HFFc6 (cell line): ENCODE results near the gene LSP1. TPM values are rescaled to one million over a fixed set of nuclear protein-coding genes. Genes with fewer than 3 reads are reported as not detected.

Experiments
- DNase-seq: peaks from one replicate; pipeline ENCODE4 v3.0.0-alpha.2; 2018
- H3K27ac Mint-ChIP-seq: 2 replicates; pipeline ENCODE4 v1.8.0; 2020; ENCODE audit warnings: mild to moderate bottlenecking, mixed read lengths
- H3K27me3 Mint-ChIP-seq: 2 replicates; pipeline ENCODE4 v1.8.0; 2021; ENCODE audit warnings: mild to moderate bottlenecking, moderate library complexity, mixed read lengths; ENCODE audit not compliant: insufficient read depth
- H3K36me3 Mint-ChIP-seq: 2 replicates; pipeline ENCODE4 v1.8.0; 2021; ENCODE audit warnings: low read depth, mixed read lengths
- H3K4me1 Mint-ChIP-seq: 2 replicates; pipeline ENCODE4 v1.8.0; 2020; ENCODE audit warnings: low read depth, mixed read lengths
- H3K4me3 Mint-ChIP-seq: 2 replicates; pipeline ENCODE4 v1.8.0; 2020; ENCODE audit warnings: mild to moderate bottlenecking, moderate library complexity, mixed read lengths
- H3K9me3 Mint-ChIP-seq: 2 replicates; pipeline ENCODE4 v1.8.0; 2020; ENCODE audit warnings: mild to moderate bottlenecking, mixed read lengths
- total RNA-seq, 6 experiments: library from RNA; stranded (reverse); fragmentation: NEBNext Ultra II Directional; extraction: Animal tissue kit (Norgen Biotek cat#: 25700); gene quantifications; 2 replicates in 1 of 6; 3 replicates in 5 of 6; pipeline ENCODE4 v1.2.3, GENCODE V29; 2021
- TF ChIP-seq, protein P1 (sequence below): fragments of 200-600 bp; sonication (generic); IDR thresholded peaks from 2 replicates; pipeline ENCODE4 v1.5.0; 2021; ENCODE audit warnings: antibody characterized with exemption, mild to moderate bottlenecking

Gene LSP1
- total RNA-seq, 6 experiments from 2014 or later: 0.18 to 2.6 (median 0.27) TPM; not detected in 2

DNA sequence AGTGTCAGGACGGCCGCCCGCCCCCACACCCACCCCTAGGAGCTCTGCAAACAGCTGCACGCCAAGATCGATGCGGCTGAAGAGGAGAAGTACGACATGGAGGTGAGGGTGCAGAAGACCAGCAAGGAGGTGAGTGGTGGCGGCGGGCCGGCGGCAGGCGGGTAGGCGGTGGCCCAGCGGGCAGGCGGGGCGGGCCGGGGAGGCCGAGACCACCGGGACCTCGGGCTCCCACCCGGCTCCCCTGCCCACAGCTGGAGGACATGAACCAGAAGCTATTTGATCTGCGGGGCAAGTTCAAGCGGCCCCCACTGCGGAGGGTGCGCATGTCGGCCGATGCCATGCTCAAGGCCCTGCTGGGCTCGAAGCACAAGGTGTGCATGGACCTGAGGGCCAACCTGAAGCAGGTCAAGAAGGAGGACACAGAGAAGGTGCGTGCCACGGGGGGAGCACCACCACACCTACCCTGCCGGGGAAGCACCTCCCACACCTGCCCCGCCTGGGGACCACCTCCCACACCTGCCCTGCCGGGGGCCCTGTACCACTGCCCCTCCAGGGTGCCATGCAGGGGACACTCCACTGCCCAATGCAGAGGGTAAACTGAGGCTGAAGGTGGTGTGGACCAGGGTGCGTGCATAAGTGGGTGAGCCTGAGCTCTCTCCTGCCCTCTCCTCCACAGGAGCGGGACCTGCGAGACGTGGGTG, 12.0 kb upstream of the LSP1 start:
- no peak overlapping the region for H3K4me3 Mint-ChIP-seq
- H3K27me3 Mint-ChIP-seq: peaks cover 17% of the 10 kb centered on the region
- no peak overlapping the region for H3K27ac Mint-ChIP-seq
- TF ChIP-seq, protein P1, sequence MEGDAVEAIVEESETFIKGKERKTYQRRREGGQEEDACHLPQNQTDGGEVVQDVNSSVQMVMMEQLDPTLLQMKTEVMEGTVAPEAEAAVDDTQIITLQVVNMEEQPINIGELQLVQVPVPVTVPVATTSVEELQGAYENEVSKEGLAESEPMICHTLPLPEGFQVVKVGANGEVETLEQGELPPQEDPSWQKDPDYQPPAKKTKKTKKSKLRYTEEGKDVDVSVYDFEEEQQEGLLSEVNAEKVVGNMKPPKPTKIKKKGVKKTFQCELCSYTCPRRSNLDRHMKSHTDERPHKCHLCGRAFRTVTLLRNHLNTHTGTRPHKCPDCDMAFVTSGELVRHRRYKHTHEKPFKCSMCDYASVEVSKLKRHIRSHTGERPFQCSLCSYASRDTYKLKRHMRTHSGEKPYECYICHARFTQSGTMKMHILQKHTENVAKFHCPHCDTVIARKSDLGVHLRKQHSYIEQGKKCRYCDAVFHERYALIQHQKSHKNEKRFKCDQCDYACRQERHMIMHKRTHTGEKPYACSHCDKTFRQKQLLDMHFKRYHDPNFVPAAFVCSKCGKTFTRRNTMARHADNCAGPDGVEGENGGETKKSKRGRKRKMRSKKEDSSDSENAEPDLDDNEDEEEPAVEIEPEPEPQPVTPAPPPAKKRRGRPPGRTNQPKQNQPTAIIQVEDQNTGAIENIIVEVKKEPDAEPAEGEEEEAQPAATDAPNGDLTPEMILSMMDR: no peak
- H3K9me3 Mint-ChIP-seq: no peaks in the 10 kb centered on the region
- H3K4me1 Mint-ChIP-seq: no peaks in the 10 kb centered on the region; the same call in 1 of the 2 replicates
- no peak for DNase-seq
- no peaks in the 10 kb centered on the region for H3K36me3 Mint-ChIP-seq

DNA sequence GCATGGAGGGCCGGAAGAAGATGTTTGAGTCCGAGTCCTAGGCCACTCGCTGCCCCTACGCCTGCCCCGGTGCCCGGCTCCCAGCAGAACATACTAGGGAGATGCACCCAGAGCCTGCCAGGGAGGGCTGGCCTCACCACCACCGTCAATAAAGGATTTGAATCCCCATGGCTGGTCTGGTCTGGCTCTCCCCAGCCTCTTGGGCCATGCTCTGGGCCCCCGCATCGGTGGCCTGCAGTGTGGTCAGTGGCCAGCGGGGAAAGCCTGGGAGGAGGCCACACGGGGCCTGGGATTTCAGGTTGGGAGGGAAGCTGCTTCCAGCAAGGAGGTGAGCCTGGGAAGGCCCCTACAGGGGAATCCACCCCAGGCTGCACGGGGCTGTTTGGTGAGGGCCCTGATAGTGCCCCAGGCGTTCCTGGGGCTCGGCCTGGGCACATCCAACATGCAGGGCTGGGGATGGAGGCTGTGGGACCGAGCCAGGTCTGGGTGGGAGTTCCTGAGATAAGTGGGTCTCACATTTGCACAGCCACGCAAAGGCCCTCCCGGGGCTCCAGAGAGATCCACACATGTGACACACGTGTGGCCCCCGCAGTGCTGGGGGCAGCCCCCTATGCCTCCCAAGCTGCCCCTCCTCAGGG, 11.3 kb upstream of the LSP1 start:
- DNase-seq: no peak
- Mint-ChIP-seq H3K4me1 (no peaks in the 10 kb centered on the region; the same call in 1 of the 2 replicates), H3K27me3 (peaks cover 20% of the 10 kb centered on the region), H3K27ac (no peak overlapping the region), H3K4me3 (no peak overlapping the region), H3K36me3 (no peaks in the 10 kb centered on the region), H3K9me3 (no peaks in the 10 kb centered on the region)
- TF ChIP-seq, protein P1: no peak

DNA sequence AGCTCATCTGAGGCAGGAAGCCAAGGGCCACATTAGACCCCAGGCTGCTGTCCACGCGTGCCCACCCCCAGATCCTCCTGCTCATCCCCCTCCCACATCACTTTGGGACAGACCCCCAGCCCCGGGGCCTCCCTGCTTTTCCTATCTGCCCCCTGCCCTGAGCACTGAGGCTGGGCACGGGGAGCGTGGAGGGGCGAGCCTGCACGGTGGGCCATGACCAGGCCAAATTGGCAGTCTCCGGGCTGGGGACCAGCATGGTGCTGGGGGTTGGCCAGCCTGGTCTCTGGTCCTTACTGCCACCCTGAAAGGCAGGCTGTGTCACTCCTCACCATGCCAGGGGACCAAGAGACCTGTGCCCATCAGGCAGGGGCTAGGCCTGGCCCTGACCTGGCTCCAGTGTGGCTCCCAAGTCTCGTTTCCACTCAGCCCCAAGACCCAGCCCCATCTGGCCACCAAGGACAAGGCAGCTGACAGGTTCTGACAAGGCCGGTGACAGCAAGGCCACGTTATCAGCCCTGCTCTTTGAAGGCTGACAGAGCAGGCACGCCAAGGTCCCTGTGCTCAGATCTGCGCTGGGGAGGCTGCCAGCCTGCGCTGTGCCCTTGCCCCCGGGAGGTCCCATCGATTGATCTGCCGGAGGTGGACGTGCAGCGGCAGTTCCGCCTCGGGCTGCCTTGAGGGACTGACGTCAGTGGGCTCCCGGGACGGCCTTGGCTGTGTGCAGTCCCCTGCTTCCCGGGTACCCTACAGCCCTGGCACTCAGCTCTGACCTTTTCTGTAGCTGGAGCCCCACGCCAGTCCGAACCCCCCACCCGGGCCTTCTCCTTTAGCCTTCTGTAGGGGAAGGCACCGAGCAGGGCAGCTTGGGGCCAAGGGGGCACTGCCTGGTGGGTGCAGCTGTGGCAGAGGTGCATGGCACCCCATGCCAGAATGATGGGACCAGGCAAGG, 10.5 kb upstream of the LSP1 start:
- H3K4me1 Mint-ChIP-seq: no peaks in the 10 kb centered on the region; the same call in 1 of the 2 replicates

DNA sequence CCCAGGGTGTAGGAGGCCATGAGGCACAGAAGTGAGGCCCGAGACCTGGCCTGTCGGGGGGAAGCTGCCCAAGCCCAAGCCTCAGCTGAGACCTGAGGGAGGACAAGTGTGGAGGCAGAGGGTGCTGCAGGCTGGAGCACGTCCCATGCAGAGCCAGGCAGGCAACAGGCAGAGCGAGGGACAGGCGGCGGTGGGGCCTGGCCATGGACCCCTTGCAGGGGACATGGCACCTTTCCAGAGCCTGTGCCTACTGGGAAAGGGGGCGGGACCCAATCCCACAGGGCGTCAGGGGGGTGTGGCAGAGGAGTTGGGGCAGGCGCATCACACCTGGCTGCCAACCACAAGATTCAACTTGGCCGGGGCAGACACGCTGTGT, 9.8 kb upstream of the LSP1 start:
- peaks cover 31% of the 10 kb centered on the region for H3K27me3 Mint-ChIP-seq
- H3K27ac Mint-ChIP-seq: no peak overlapping the region
- no peaks in the 10 kb centered on the region; the same call in 1 of the 2 replicates for H3K4me1 Mint-ChIP-seq
- DNase-seq: no peak
- TF ChIP-seq, protein P1: no peak
- H3K4me3 Mint-ChIP-seq: no peak overlapping the region
- no peaks in the 10 kb centered on the region for H3K9me3 Mint-ChIP-seq
- H3K36me3 Mint-ChIP-seq: no peaks in the 10 kb centered on the region

More for the DNA sequence above, 10.5 kb upstream of the LSP1 start:
- H3K27ac Mint-ChIP-seq: no peak overlapping the region
- H3K36me3 Mint-ChIP-seq: no peaks in the 10 kb centered on the region
- peaks cover 25% of the 10 kb centered on the region for H3K27me3 Mint-ChIP-seq
- H3K9me3 Mint-ChIP-seq: no peaks in the 10 kb centered on the region
- no peak for DNase-seq
- H3K4me3 Mint-ChIP-seq: no peak overlapping the region
- TF ChIP-seq, protein P1: no peak

DNA sequence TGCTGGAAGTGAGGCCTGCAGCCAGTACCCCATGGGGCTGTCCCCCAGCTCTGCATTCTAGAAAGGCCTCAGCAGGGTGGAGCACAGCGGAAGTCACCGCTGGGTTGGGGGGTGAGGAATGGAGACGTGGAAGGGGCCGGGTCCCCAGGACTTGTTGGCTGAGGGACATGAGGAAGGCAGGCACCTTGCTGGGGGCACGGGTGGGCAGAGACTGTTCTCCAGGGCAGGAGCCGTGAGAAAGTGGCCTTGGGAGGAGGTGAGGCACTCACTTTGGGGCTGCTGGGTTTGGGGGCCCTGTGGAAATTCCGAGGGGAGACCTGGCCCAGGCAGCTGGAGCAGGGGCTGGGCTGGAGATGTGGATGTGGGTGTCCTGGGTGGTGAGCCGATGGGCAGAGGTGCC, 9.1 kb upstream of the LSP1 start:
- Mint-ChIP-seq H3K27ac (no peak overlapping the region), H3K4me1 (no peaks in the 10 kb centered on the region; the same call in 1 of the 2 replicates), H3K27me3 (peaks cover 33% of the 10 kb centered on the region), H3K4me3 (no peak overlapping the region), H3K36me3 (no peaks in the 10 kb centered on the region), H3K9me3 (no peaks in the 10 kb centered on the region)
- TF ChIP-seq, protein P1: no peak
- DNase-seq: no peak
